Measurements from ENCODE around the gene NDRG2.

DNA sequence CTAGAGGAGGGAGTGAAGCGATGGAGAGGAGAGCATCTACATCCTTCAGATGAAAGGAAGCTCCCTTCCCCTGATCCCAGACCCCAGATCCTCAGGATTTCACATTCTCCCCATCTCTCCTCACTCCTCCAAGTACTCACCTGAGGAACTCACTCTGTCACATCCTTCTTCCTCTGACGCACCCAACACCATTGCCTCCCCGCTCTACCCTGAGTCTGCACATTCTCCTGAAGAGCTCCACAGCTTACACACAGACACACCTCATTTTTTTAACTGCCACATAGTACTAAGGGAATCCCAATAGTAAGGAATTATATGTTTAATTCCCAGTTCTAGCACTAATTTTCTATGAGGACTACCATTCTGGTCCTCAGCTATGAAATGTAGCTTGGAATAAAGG is 51.4 kb downstream of the NDRG2 start:
- TF ChIP-seq, protein P1, sequence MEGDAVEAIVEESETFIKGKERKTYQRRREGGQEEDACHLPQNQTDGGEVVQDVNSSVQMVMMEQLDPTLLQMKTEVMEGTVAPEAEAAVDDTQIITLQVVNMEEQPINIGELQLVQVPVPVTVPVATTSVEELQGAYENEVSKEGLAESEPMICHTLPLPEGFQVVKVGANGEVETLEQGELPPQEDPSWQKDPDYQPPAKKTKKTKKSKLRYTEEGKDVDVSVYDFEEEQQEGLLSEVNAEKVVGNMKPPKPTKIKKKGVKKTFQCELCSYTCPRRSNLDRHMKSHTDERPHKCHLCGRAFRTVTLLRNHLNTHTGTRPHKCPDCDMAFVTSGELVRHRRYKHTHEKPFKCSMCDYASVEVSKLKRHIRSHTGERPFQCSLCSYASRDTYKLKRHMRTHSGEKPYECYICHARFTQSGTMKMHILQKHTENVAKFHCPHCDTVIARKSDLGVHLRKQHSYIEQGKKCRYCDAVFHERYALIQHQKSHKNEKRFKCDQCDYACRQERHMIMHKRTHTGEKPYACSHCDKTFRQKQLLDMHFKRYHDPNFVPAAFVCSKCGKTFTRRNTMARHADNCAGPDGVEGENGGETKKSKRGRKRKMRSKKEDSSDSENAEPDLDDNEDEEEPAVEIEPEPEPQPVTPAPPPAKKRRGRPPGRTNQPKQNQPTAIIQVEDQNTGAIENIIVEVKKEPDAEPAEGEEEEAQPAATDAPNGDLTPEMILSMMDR (IDR thresholded peaks at IDR 0.05; ENCODE audit: insufficient read depth, low read depth, low read length), result no peak
- TF ChIP-seq EZH2 (IDR thresholded peaks at IDR 0.05; ENCODE audit: insufficient read depth, low read length), result no peak
